ENCODE measurements around the gene KCNMA1.

Gene KCNMA1

GRCh38 chr10:77406764-77407430, 230.7 kb downstream of the KCNMA1 start:
- H3K27ac ChIP-seq (ENCODE audit: low read depth, low read length), result peak overlapping the region; percentile 72
- no peaks in the 10 kb centered on the region for H3K36me3 ChIP-seq (ENCODE audit: control insufficient read depth, insufficient read depth, low read length)
- H3K4me3 ChIP-seq (ENCODE audit: low read length), result no peak overlapping the region
- no peak overlapping the region for H3K9ac ChIP-seq (ENCODE audit: low read length)
- H3K4me1 ChIP-seq (ENCODE audit: control insufficient read depth, insufficient read depth, low read length), result peaks cover 42% of the 10 kb centered on the region
- H3K27me3 ChIP-seq (ENCODE audit: control insufficient read depth, insufficient read depth, low read length), result no peaks in the 10 kb centered on the region

DNA sequence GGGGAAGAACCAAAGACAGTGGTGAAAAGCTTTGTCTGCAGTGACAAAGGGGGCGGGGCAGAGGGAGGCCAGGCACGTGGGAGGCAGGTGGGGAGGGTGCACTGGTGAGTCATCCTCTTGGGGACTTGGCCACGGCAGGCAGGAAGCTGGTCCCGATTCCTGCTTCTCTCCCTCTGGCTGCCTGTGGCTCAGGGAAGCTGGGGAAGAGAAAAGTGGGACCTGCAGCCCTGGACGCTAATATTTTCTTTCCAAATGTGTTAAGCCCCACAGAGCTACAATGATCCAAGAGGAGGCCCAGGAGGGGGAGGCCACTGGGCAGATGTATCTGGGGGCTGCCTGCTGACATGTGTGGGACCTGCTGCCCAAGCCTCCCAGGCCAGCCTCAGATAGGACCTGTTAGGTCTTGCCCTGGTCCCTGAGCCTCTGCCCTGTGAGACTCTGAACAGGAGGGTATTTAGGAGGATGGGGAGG, 231.8 kb downstream of the KCNMA1 start:
- Histone ChIP-seq H3K27ac (ENCODE audit: low read depth, low read length) (peak overlapping the region; percentile 72), H3K4me3 (ENCODE audit: low read length) (no peak overlapping the region), H3K27me3 (ENCODE audit: control insufficient read depth, insufficient read depth, low read length) (no peaks in the 10 kb centered on the region), H3K4me1 (ENCODE audit: control insufficient read depth, insufficient read depth, low read length) (peaks cover 31% of the 10 kb centered on the region), H3K9ac (ENCODE audit: low read length) (no peak overlapping the region), H3K36me3 (ENCODE audit: control insufficient read depth, insufficient read depth, low read length) (no peaks in the 10 kb centered on the region)

GRCh38 chr10:77404810-77405209, 232.8 kb downstream of the KCNMA1 start:
- H3K27me3 ChIP-seq (ENCODE audit: control insufficient read depth, insufficient read depth, low read length), result no peaks in the 10 kb centered on the region
- H3K36me3 ChIP-seq (ENCODE audit: control insufficient read depth, insufficient read depth, low read length), result no peaks in the 10 kb centered on the region
- H3K4me1 ChIP-seq (ENCODE audit: control insufficient read depth, insufficient read depth, low read length), result peaks cover 22% of the 10 kb centered on the region
- H3K9ac ChIP-seq (ENCODE audit: low read length), result no peak overlapping the region
- no peak overlapping the region for H3K27ac ChIP-seq (ENCODE audit: low read depth, low read length)
- no peak overlapping the region for H3K4me3 ChIP-seq (ENCODE audit: low read length)

DNA sequence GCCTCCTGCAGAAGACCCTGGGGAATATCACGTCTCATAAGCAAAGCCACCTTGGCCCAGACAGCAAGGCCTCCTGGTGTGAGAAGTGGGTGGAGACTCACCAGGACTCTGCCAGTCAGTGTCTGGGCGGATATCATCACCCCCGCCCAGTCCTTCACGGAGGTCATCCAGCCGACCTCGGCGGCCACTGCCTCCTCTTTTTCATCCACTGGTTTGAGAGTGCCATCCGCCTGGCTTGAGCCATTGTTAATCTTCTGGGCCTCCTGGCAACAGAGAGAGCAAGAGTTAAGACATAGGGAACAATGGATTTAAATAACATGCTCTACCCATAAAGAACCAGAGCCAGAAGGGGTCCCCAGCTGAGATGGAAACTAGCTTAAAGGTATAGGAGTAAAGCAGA, 233.8 kb downstream of the KCNMA1 start:
- no peaks in the 10 kb centered on the region for H3K36me3 ChIP-seq (ENCODE audit: control insufficient read depth, insufficient read depth, low read length)
- H3K4me3 ChIP-seq (ENCODE audit: low read length), result no peak overlapping the region
- no peak overlapping the region for H3K27ac ChIP-seq (ENCODE audit: low read depth, low read length)
- no peak overlapping the region for H3K9ac ChIP-seq (ENCODE audit: low read length)
- peaks cover 25% of the 10 kb centered on the region for H3K4me1 ChIP-seq (ENCODE audit: control insufficient read depth, insufficient read depth, low read length)
- no peaks in the 10 kb centered on the region for H3K27me3 ChIP-seq (ENCODE audit: control insufficient read depth, insufficient read depth, low read length)

GRCh38 chr10:77401683-77402082, 235.9 kb downstream of the KCNMA1 start:
- Histone ChIP-seq H3K27me3 (ENCODE audit: control insufficient read depth, insufficient read depth, low read length) (no peaks in the 10 kb centered on the region), H3K27ac (ENCODE audit: low read depth, low read length) (no peak overlapping the region)

GRCh38 chr10:77400033-77400432, 237.6 kb downstream of the KCNMA1 start:
- Histone ChIP-seq H3K36me3 (ENCODE audit: control insufficient read depth, insufficient read depth, low read length) (no peaks in the 10 kb centered on the region), H3K9ac (ENCODE audit: low read length) (no peak overlapping the region), H3K27me3 (ENCODE audit: control insufficient read depth, insufficient read depth, low read length) (no peaks in the 10 kb centered on the region), H3K27ac (ENCODE audit: low read depth, low read length) (no peak overlapping the region), H3K4me1 (ENCODE audit: control insufficient read depth, insufficient read depth, low read length) (peaks cover 8% of the 10 kb centered on the region), H3K4me3 (ENCODE audit: low read length) (no peak overlapping the region)

More at GRCh38 chr10:77401683-77402082, 235.9 kb downstream of the KCNMA1 start:
- no peaks in the 10 kb centered on the region for H3K36me3 ChIP-seq (ENCODE audit: control insufficient read depth, insufficient read depth, low read length)
- H3K4me3 ChIP-seq (ENCODE audit: low read length), result no peak overlapping the region
- no peak overlapping the region for H3K9ac ChIP-seq (ENCODE audit: low read length)
- H3K4me1 ChIP-seq (ENCODE audit: control insufficient read depth, insufficient read depth, low read length), result peaks cover 19% of the 10 kb centered on the region

- no peaks in the 10 kb centered on the region for H3K27me3 ChIP-seq (ENCODE audit: control insufficient read depth, insufficient read depth, low read length)
- no peak overlapping the region for H3K27ac ChIP-seq (ENCODE audit: low read depth, low read length)
- H3K9ac ChIP-seq (ENCODE audit: low read length), result no peak overlapping the region
- H3K4me1 ChIP-seq (ENCODE audit: control insufficient read depth, insufficient read depth, low read length), result peaks cover 14% of the 10 kb centered on the region
- H3K4me3 ChIP-seq (ENCODE audit: low read length), result no peak overlapping the region
- H3K36me3 ChIP-seq (ENCODE audit: control insufficient read depth, insufficient read depth, low read length), result no peaks in the 10 kb centered on the region
These were observed 238.4 kb downstream of the KCNMA1 start for GRCh38 chr10:77398986-77399755.

- H3K4me1 ChIP-seq (ENCODE audit: control insufficient read depth, insufficient read depth, low read length), result peaks cover 20% of the 10 kb centered on the region
- H3K4me3 ChIP-seq (ENCODE audit: low read length), result no peak overlapping the region
- no peaks in the 10 kb centered on the region for H3K27me3 ChIP-seq (ENCODE audit: control insufficient read depth, insufficient read depth, low read length)
- H3K9ac ChIP-seq (ENCODE audit: low read length), result no peak overlapping the region
- H3K27ac ChIP-seq (ENCODE audit: low read depth, low read length), result no peak overlapping the region
- H3K36me3 ChIP-seq (ENCODE audit: control insufficient read depth, insufficient read depth, low read length), result no peaks in the 10 kb centered on the region
These were observed 239.1 kb downstream of the KCNMA1 start for GRCh38 chr10:77398558-77398957.

DNA sequence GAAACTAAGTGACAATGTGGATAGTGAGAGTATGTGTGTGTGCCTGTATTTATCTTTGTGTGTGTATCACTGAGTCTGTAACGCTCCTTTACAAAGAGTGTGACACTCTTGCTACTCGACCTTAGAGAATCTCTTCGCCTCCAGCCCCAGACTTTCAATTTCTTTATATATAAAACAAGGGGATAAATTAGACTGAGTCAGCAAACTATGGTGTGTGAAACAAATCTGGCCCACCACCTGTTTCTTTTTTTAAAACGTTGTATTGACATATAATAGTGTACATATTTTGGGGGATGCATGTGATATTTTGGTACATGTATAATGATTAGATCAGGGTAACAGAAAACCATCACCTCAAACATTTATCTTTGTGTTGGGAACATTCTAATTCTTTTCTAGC, 240.5 kb downstream of the KCNMA1 start:
- Histone ChIP-seq H3K27me3 (ENCODE audit: control insufficient read depth, insufficient read depth, low read length) (no peaks in the 10 kb centered on the region), H3K27ac (ENCODE audit: low read depth, low read length) (no peak overlapping the region), H3K9ac (ENCODE audit: low read length) (no peak overlapping the region), H3K36me3 (ENCODE audit: control insufficient read depth, insufficient read depth, low read length) (no peaks in the 10 kb centered on the region), H3K4me3 (ENCODE audit: low read length) (no peak overlapping the region), H3K4me1 (ENCODE audit: control insufficient read depth, insufficient read depth, low read length) (peaks cover 28% of the 10 kb centered on the region)

DNA sequence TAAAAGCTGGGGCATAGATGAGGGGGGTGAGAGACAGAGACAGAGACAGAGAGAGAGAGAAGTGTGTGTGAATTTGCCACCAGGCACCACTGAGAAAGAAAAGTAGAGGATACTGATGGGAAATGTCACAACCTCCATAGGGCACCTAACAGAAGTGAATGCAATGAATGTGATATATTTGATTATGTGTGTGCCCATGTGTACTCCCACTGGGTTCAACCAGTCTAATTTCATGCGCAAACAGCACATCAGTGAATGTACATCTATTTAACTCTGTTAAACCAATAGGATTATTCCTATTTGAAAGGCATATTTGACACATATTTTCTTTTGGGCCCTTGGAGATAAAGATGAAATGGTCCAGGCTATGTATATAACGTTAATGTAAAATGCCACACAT, 241.3 kb downstream of the KCNMA1 start:
- peaks cover 34% of the 10 kb centered on the region for H3K4me1 ChIP-seq (ENCODE audit: control insufficient read depth, insufficient read depth, low read length)
- no peaks in the 10 kb centered on the region for H3K36me3 ChIP-seq (ENCODE audit: control insufficient read depth, insufficient read depth, low read length)
- H3K27ac ChIP-seq (ENCODE audit: low read depth, low read length), result no peak overlapping the region
- H3K4me3 ChIP-seq (ENCODE audit: low read length), result no peak overlapping the region
- no peaks in the 10 kb centered on the region for H3K27me3 ChIP-seq (ENCODE audit: control insufficient read depth, insufficient read depth, low read length)
- H3K9ac ChIP-seq (ENCODE audit: low read length), result no peak overlapping the region

GRCh38 chr10:77393821-77394501, 243.6 kb downstream of the KCNMA1 start:
- H3K27me3 ChIP-seq (ENCODE audit: control insufficient read depth, insufficient read depth, low read length), result no peaks in the 10 kb centered on the region
- peak overlapping the region; percentile 56 for H3K27ac ChIP-seq (ENCODE audit: low read depth, low read length)
- H3K4me3 ChIP-seq (ENCODE audit: low read length), result no peak overlapping the region
- H3K4me1 ChIP-seq (ENCODE audit: control insufficient read depth, insufficient read depth, low read length), result peaks cover 38% of the 10 kb centered on the region
- H3K36me3 ChIP-seq (ENCODE audit: control insufficient read depth, insufficient read depth, low read length), result no peaks in the 10 kb centered on the region
- no peak overlapping the region for H3K9ac ChIP-seq (ENCODE audit: low read length)

- no peak overlapping the region for H3K9ac ChIP-seq (ENCODE audit: low read length)
- peaks cover 40% of the 10 kb centered on the region for H3K4me1 ChIP-seq (ENCODE audit: control insufficient read depth, insufficient read depth, low read length)
- H3K36me3 ChIP-seq (ENCODE audit: control insufficient read depth, insufficient read depth, low read length), result no peaks in the 10 kb centered on the region
- H3K4me3 ChIP-seq (ENCODE audit: low read length), result no peak overlapping the region
- no peaks in the 10 kb centered on the region for H3K27me3 ChIP-seq (ENCODE audit: control insufficient read depth, insufficient read depth, low read length)
- H3K27ac ChIP-seq (ENCODE audit: low read depth, low read length), result peak overlapping the region; percentile 56
These were observed 244.2 kb downstream of the KCNMA1 start for GRCh38 chr10:77393411-77393810.

Measured in rectal smooth muscle tissue (tissue), 1 donor.